Ovary (tissue), 9 donors: ENCODE results near the gene PIAS1. TPM values are rescaled to one million over a fixed set of nuclear protein-coding genes. Genes with fewer than 3 reads are reported as not detected.

Experiments used
- DNase-seq, 5 donors: peaks; one replicate each; pipeline ENCODE4 v3.0.0-alpha.2; 2019 to 2020
- H3K27ac ChIP-seq, 2 donors: fragments of 200-600 bp; one replicate each; pipeline versions ENCODE4 v1.5.1 to v1.8.0; 2019 to 2022
- H3K27me3 ChIP-seq: fragments of 200-600 bp; one replicate; pipeline ENCODE4 v1.8.0; 2022
- H3K36me3 ChIP-seq: fragments of 200-600 bp; sonication (generic); one replicate; pipeline ENCODE4 v1.5.1; 2019
- H3K4me1 ChIP-seq: one replicate; pipeline ENCODE4 v1.8.1; 2013; ENCODE audit warnings: mild to moderate bottlenecking, moderate library complexity; ENCODE audit not compliant: insufficient read depth
- H3K4me3 ChIP-seq: fragments of 200-600 bp; sonication (generic); one replicate; pipeline ENCODE4 v1.5.1; 2017
- H3K9me3 ChIP-seq, 2 donors: fragments of 200-600 bp in 1 of 2; sonication (generic) in 1 of 2; one replicate each; pipeline versions ENCODE4 v1.5.1 to v1.8.1; 2013 to 2019; ENCODE audit warnings: mild to moderate bottlenecking in 1 of 2, moderate library complexity in 1 of 2
- CTCF ChIP-seq, 3 donors: fragments of 450-650 bp in 2 of 3; fragments of 200-600 bp in 1 of 3; IDR thresholded peaks; one replicate each; pipeline versions ENCODE4 v1.5.1 to v1.8.0; 2016 to 2022; ENCODE audit warnings: antibody characterized with exemption in 3 of 3, mild to moderate bottlenecking in 1 of 3
- EP300 ChIP-seq: sonication (generic); formaldehyde crosslinking; IDR thresholded peaks from one replicate; pipeline ENCODE4 v1.6.1; 2017; ENCODE audit warnings: antibody characterized with exemption
- POLR2A ChIP-seq: fragments of 450-650 bp; IDR thresholded peaks from one replicate; pipeline ENCODE4 v1.6.1; 2017; ENCODE audit warnings: antibody characterized with exemption, mild to moderate bottlenecking, moderate library complexity
- WGBS, 3 donors: extraction: QIAGEN DNeasy Blood & Tissue Kit in 1 of 3; methylation state at CpG; one replicate each; pipeline versions ENCODE4 v1.1.5 to v1.1.7; 2013 to 2017; 5-methylcytosine and 5-hydroxymethylcytosine counted together
- intact Hi-C, 4 donors: fragments of 100-400 bp; cut with DNase I; formaldehyde crosslinking; loops; one replicate each; pipeline versions ENCODE4 v1.11.0 to v1.15.1; 2022 to 2023
- polyA plus RNA-seq, 2 donors: library from polyadenylated mRNA; stranded (reverse); fragments of 200-250 nt in 1 of 2; fragments of 350-450 nt in 1 of 2; fragmentation: Illumina TruSeq in 1 of 2; extraction: RNeasy Lipid Tissue Mini Kit (QIAGEN cat#74804) in 1 of 2; gene quantifications; one replicate each; pipeline ENCODE4 v1.2.3, GENCODE V29; 2013 to 2014
- total RNA-seq, 7 donors: library from RNA; depleted of rRNA in 2 of 7; stranded (reverse); fragments of >200 nt in 2 of 7; fragmentation: NEBNext Ultra II Directional in 3 of 7; extraction: Animal tissue kit (Norgen Biotek cat#: 25700) in 3 of 7; gene quantifications; one replicate each; pipeline versions ENCODE4 v1.1.0 to v1.2.4, GENCODE V29; 2016 to 2023
- donor health status: DM: no; HTN: no; CAD: no; lungs with moderate emphysema.
- donor health status: DM: no; HTN: no; CAD: no.
- donor health status: Bipolar disorder and iron deficiency.
- donor health status: DM: yes; HTN: yes; CAD: no.
- donor health status: DM: no; HTN: no; CAD: no.
- donor health status: DM: yes; HTN: yes; CAD: no.

Gene PIAS1
- total and polyA plus RNA-seq, 9 donors = 18.6 to 75.4 (median 48.6) TPM

- Histone ChIP-seq H3K27me3 (no peaks in the 10 kb centered on the region), H3K4me1 (no peaks in the 10 kb centered on the region), H3K4me3 (no peak overlapping the region), H3K36me3 (no peaks in the 10 kb centered on the region), H3K27ac (no peak overlapping the region), H3K9me3 (no peaks in the 10 kb centered on the region)
- TF ChIP-seq EP300 (no peak), POLR2A (no peak), CTCF (IDR thresholded peaks at IDR 0.05) (no peak)
- 54 to 67% (median 61%) methylated on average over 6 of the region's 6 CpGs for WGBS, 3 donors
- intact Hi-C loops = no loop called here
- no peak for DNase-seq
Observed at GRCh38 chr15:68025835-68026424, 28.2 kb upstream of the PIAS1 start.

- Histone ChIP-seq H3K4me3 (no peak overlapping the region), H3K36me3 (no peaks in the 10 kb centered on the region), H3K4me1 (no peaks in the 10 kb centered on the region), H3K27me3 (no peaks in the 10 kb centered on the region), H3K27ac (no peak overlapping the region), H3K9me3 (no peaks in the 10 kb centered on the region)
- DNase-seq = no peak
- TF ChIP-seq EP300 = no peak
- intact Hi-C loops = no loop called here
- 77 to 82% (median 81%) methylated on average over 9 of the region's 9 CpGs for WGBS, 3 donors
Observed at GRCh38 chr15:68027388-68027787, 26.7 kb upstream of the PIAS1 start.

DNA sequence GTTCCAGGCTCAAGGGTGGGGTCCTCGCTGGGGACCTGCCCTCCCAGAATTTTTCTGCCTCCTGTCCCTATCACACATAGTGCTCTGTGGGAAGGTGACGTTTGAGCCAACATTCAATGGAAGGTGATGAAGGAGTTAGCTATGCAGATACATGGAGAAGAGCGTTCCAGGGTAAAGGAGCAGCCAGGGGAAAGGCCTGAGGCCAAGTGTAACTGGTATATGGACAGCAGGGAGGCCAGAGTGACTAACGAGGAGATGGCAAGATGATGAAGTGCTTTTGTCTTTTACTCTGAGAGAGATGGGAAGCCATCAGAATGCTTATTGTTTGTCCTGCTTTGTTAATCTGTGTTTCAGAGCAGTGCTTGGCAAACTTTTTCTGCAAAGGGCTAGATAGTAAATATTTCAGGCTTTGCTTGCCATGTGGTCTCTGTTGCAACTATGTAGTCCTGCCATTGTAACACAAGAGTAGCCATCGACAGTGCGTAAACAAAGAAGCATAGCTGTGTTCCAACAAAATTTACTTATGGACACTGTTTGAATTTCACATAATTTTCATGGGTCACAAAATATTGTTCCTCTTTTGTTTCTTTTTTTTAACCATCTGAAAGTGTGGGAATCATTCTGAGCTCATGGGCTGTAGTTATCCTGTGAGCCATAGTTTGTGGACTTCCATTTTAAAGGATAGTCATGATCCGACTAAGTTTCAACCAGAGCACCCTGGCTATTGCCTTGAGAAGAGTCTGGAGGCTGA, 25.8 kb upstream of the PIAS1 start:
- no peaks in the 10 kb centered on the region for H3K4me1 ChIP-seq
- intact Hi-C loops = no loop called here
- no peak overlapping the region for H3K4me3 ChIP-seq
- 80 to 84% (median 82%) methylated on average over 7 of the region's 7 CpGs for WGBS, 3 donors
- no peak overlapping the region for H3K27ac ChIP-seq
- no peak for DNase-seq
- no peaks in the 10 kb centered on the region for H3K27me3 ChIP-seq
- no peaks in the 10 kb centered on the region for H3K9me3 ChIP-seq
- no peaks in the 10 kb centered on the region for H3K36me3 ChIP-seq
- TF ChIP-seq EP300 = no peak
- no peak for TF ChIP-seq POLR2A

- intact Hi-C loops = no loop called here
- no peak overlapping the region for H3K27ac ChIP-seq
- no peak overlapping the region for H3K4me3 ChIP-seq
- H3K9me3 ChIP-seq = no peaks in the 10 kb centered on the region
- no peaks in the 10 kb centered on the region for H3K27me3 ChIP-seq
- H3K4me1 ChIP-seq = no peaks in the 10 kb centered on the region
- H3K36me3 ChIP-seq = no peaks in the 10 kb centered on the region
- TF ChIP-seq EP300 (no peak), POLR2A (no peak), CTCF (IDR thresholded peaks at IDR 0.05) (no peak)
- WGBS, 3 donors = 87 to 93% (median 89%) methylated on average over 5 of the region's 5 CpGs
- DNase-seq = no peak
Observed at GRCh38 chr15:68028888-68029207, 25.3 kb upstream of the PIAS1 start.

DNA sequence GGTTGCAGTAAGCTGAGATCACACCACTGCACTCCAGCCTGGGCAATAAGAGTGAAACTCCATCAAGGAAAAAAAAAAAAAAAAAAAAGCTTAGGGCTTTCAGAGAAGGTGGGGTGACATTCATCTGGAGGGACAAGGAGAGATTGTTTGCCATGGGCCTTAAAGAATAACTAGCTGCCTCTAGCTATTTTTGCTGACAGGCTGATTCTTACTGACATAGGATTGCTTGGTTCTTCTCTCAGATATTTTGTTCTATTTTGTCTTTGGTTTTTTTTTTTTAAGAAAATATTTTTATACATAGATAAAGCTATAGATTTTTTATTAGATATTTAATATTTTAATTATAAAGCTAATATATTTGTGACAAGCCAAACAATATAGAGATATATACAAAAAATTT, 24.2 kb upstream of the PIAS1 start:
- intact Hi-C loops = no loop called here
- Histone ChIP-seq H3K9me3 (no peaks in the 10 kb centered on the region), H3K27me3 (no peaks in the 10 kb centered on the region), H3K36me3 (no peaks in the 10 kb centered on the region), H3K4me3 (no peak overlapping the region), H3K27ac (no peak overlapping the region), H3K4me1 (no peaks in the 10 kb centered on the region)
- no peak for DNase-seq
- TF ChIP-seq CTCF (IDR thresholded peaks at IDR 0.05) = no peak
- no peak for TF ChIP-seq EP300
- no peak for TF ChIP-seq POLR2A
